ENCODE results near the gene PLEKHG4. TPM values are rescaled to one million over a fixed set of nuclear protein-coding genes. Genes with fewer than 3 reads are reported as not detected.

PLEKHG4 gene
- polyA plus RNA-seq, 1 experiment, result 25.2 TPM

DNA sequence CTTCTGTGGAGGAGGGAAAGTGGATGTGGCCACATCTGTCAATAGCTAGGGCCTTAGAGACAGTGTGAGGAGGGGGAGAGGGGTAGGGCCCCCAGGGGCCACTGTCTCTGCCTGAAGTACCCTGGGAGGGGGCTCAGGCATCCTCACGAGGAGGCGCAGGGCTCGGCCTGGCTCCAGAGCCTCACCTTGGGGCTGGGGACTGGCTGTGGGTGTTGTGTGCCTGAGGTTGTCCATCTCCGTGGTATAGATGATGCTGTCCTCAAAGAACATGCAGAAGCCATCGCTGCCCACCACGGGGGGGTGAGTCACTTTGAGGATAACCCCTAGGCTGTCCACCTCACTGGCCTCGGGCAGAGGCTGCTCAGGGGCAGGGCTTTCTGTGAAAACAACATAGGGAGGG, 12.1 kb downstream of the PLEKHG4 start:
- no peak for DNase-seq (ENCODE audit: low read depth)
- Histone ChIP-seq H3K36me3 (ENCODE audit: control insufficient read depth, insufficient read depth, low read length) (peaks cover 1% of the 10 kb centered on the region), H3K4me3 (ENCODE audit: low read depth, low read length) (no peak overlapping the region), H3K27me3 (ENCODE audit: control insufficient read depth, insufficient read depth, low read length) (no peaks in the 10 kb centered on the region)
- ChIA-PET CTCF (interaction anchor here (0.8 kb wide), 1 partner anchor 31 kb away, joined by 4 read pairs; no protein-coding TSS in a partner anchor), POLR2A (no interaction called here)
- no peak for TF ChIP-seq CTCF (IDR thresholded peaks at IDR 0.05; ENCODE audit: insufficient read depth, low read depth, low read length)

DNA sequence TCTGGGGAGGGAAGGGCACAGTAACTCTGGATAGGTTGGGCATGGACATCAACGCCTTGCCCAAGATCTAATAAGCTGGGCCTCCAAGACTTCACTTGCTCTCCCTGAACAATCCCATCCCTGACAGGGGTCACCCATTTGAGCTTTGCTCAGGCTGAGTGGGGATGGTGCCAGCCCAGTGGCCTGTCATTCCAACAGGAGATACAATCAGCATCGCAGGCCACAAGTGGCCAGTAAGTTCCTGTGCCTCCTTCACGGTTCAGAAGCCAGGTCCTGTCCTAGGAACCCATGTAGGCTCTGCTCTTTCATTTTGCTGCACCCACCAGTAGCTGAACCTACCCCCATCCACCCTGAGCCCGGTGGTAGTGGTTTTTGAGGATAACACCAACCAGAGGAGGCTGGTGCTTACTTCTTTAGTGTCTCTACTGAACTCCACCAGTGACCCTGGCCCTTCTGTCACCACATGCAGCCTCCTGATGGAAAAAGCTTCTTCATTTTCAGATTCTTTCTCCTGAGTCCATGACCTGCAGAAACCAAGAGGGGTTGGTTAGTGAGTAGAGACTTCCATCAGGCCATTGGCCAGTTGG, 14.9 kb downstream of the PLEKHG4 start:
- ChIA-PET POLR2A (no interaction called here), CTCF (interaction anchor here (0.7 to 5.2 kb wide), 4 partner anchors 11 to 32 kb away, joined by 3 to 39 read pairs (median 11); partner anchors contain the start of genes KCTD19 and LRRC36)
- Histone ChIP-seq H3K36me3 (ENCODE audit: control insufficient read depth, insufficient read depth, low read length) (no peaks in the 10 kb centered on the region), H3K27me3 (ENCODE audit: control insufficient read depth, insufficient read depth, low read length) (no peaks in the 10 kb centered on the region), H3K4me3 (ENCODE audit: low read depth, low read length) (no peak overlapping the region)
- TF ChIP-seq CTCF (IDR thresholded peaks at IDR 0.05; ENCODE audit: insufficient read depth, low read depth, low read length), result no peak
- no peak for DNase-seq (ENCODE audit: low read depth)

- H3K4me3 ChIP-seq (ENCODE audit: low read depth, low read length), result no peak overlapping the region
- ChIA-PET CTCF (interaction anchor here (1.1 to 5.2 kb wide), 5 partner anchors 12 to 252 kb away, joined by 3 to 39 read pairs (median 4); no protein-coding TSS in a partner anchor), POLR2A (no interaction called here)
- H3K36me3 ChIP-seq (ENCODE audit: control insufficient read depth, insufficient read depth, low read length), result no peaks in the 10 kb centered on the region
- peak; percentile 65 for DNase-seq (ENCODE audit: low read depth)
- TF ChIP-seq CTCF (IDR thresholded peaks at IDR 0.05; ENCODE audit: insufficient read depth, low read depth, low read length), result peak; percentile 44
- no peaks in the 10 kb centered on the region for H3K27me3 ChIP-seq (ENCODE audit: control insufficient read depth, insufficient read depth, low read length)
These were observed 15.6 kb downstream of the PLEKHG4 start for GRCh38 chr16:67294938-67295361.

DNA sequence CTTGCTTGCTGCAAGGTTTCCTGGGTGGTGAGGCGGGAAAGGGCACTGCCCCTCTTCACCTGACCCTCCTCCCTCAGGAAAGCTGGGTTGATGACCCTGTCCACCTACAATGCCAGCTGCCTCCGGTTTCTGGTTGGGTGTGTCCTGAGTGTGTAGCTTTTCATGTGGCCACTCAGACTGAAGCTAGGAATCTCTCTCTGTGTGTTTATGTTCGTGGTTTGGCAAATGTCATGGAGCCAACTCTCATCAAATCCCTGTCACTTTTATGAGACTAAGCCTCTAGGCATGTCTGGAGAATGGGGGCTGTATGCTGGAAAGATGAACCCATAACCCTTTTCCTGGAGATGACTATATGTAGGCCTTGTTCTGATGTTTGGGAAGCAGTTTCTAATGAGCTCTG, 17.1 kb downstream of the PLEKHG4 start:
- ChIA-PET CTCF (interaction anchor here (0.9 to 5.2 kb wide), 4 partner anchors 13 to 170 kb away, joined by 6 to 39 read pairs (median 13); no protein-coding TSS in a partner anchor), POLR2A (interaction anchor here (1.0 kb wide), 1 partner anchor 15 kb away, joined by 3 read pairs; no protein-coding TSS in a partner anchor)
- Histone ChIP-seq H3K36me3 (ENCODE audit: control insufficient read depth, insufficient read depth, low read length) (no peaks in the 10 kb centered on the region), H3K27me3 (ENCODE audit: control insufficient read depth, insufficient read depth, low read length) (no peaks in the 10 kb centered on the region), H3K4me3 (ENCODE audit: low read depth, low read length) (no peak overlapping the region)
- peak; percentile 62 for DNase-seq (ENCODE audit: low read depth)
- no peak for TF ChIP-seq CTCF (IDR thresholded peaks at IDR 0.05; ENCODE audit: insufficient read depth, low read depth, low read length)

GRCh38 chr16:67298277-67298676, 18.9 kb downstream of the PLEKHG4 start:
- TF ChIP-seq CTCF (IDR thresholded peaks at IDR 0.05; ENCODE audit: insufficient read depth, low read depth, low read length), result no peak
- Histone ChIP-seq H3K4me3 (ENCODE audit: low read depth, low read length) (no peak overlapping the region), H3K36me3 (ENCODE audit: control insufficient read depth, insufficient read depth, low read length) (no peaks in the 10 kb centered on the region), H3K27me3 (ENCODE audit: control insufficient read depth, insufficient read depth, low read length) (no peaks in the 10 kb centered on the region)
- CTCF ChIA-PET, result no interaction called here
- DNase-seq (ENCODE audit: low read depth), result no peak
- POLR2A ChIA-PET, result no interaction called here

Measured in BJ (cell line).